GM12874 (cell line): ENCODE results near the gene VIT.
A peak's percentile ranks its signal among the peaks of the same experiment; 100 is the strongest.

Experiments used
- TF ChIP-seq, protein P1 (sequence below): IDR thresholded peaks from 2 replicates; pipeline ENCODE4 v1.5.1; 2011; ENCODE audit warnings: low read depth, mild to moderate bottlenecking, control low read depth, low read length, moderate library complexity; ENCODE audit not compliant: insufficient read depth

Gene VIT

GRCh38 chr2:36811071-36811470 is 114.6 kb downstream of the VIT start:
- TF ChIP-seq, protein P1, sequence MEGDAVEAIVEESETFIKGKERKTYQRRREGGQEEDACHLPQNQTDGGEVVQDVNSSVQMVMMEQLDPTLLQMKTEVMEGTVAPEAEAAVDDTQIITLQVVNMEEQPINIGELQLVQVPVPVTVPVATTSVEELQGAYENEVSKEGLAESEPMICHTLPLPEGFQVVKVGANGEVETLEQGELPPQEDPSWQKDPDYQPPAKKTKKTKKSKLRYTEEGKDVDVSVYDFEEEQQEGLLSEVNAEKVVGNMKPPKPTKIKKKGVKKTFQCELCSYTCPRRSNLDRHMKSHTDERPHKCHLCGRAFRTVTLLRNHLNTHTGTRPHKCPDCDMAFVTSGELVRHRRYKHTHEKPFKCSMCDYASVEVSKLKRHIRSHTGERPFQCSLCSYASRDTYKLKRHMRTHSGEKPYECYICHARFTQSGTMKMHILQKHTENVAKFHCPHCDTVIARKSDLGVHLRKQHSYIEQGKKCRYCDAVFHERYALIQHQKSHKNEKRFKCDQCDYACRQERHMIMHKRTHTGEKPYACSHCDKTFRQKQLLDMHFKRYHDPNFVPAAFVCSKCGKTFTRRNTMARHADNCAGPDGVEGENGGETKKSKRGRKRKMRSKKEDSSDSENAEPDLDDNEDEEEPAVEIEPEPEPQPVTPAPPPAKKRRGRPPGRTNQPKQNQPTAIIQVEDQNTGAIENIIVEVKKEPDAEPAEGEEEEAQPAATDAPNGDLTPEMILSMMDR, result no peak

DNA sequence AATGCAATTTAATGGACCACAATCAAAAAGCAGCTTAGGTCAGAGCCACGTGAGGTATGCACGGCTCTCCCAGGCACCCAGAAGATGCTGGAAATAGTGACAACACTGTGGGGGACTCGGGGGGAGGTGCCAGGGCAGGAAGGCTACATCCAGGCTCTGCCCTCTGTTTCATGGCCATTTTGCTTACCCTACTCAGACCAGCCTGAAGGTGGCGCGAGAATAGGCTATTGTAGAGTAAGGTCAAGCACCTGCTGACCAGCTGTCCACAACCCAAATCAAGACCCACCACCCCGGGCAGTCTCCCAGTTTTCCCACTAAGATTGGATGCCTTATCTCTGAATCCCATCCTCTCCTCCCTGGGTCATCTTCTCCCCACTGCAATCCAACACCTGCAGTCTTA is 115.7 kb downstream of the VIT start:
- TF ChIP-seq, protein P1, result peak; percentile 50

- TF ChIP-seq, protein P1, result no peak
Observed at GRCh38 chr2:36818542-36818941, 122.0 kb downstream of the VIT start.

- TF ChIP-seq, protein P1, result no peak
Observed at GRCh38 chr2:36819095-36819711, 122.7 kb downstream of the VIT start.

- TF ChIP-seq, protein P1, result no peak
Observed at GRCh38 chr2:36820942-36821605, 124.6 kb downstream of the VIT start.

DNA sequence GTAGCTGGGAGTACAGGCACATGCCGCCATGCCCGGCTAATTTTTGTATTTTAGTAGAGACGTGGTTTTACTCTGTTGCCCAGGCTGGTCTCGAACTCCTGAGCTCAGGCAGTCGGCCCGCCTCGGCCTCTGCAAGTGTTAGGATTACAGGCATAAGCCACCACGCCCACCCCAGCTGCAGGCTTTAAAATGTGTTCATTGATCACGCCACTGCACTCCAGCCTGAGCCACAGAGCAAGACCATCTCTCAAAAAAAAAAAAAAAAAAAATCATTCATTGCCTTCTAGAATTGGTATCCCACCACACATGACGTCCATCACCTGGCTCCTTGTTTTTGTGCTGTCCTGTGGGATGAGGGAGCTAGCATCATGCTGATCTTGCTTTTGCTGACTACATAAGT is 127.4 kb downstream of the VIT start:
- TF ChIP-seq, protein P1, result no peak

GRCh38 chr2:36824273-36824672 is 127.8 kb downstream of the VIT start:
- TF ChIP-seq, protein P1, result no peak
